HL-60/S4 (cell line): Measurements from ENCODE around the gene MAJIN.
"Not testable (repeated sequence)": the region's sequence is repeated elsewhere in the genome, so short reads cannot be mapped to it uniquely, and the experiment has no call there.

Source experiments
- in situ Hi-C: fragments of 300-500 bp; cut with MboI; formaldehyde crosslinking; loops from 2 replicates; pipeline ENCODE4 v1.14.3; 2022; ENCODE audit warnings: low sequenced_read_pairs

Gene MAJIN

GRCh38 chr11:64971421-64972233 lies at the start of gene MAJIN:
MAJIN (minus strand) TSS chr11:64972108; CDS start chr11:64959405, 12,703 bp downstream.
- in situ Hi-C loops: no loop called here

- in situ Hi-C loops: no loop called here
Observed at GRCh38 chr11:65021509-65021908, 49.6 kb upstream of the MAJIN start.

- in situ Hi-C loops: no loop called here
Observed at GRCh38 chr11:65021003-65021402, 49.1 kb upstream of the MAJIN start.

GRCh38 chr11:65019824-65020223 lies 47.9 kb upstream of the MAJIN start:
- in situ Hi-C loops: no loop called here

GRCh38 chr11:65017937-65018336 lies 46.0 kb upstream of the MAJIN start:
- in situ Hi-C loops: no loop called here

DNA sequence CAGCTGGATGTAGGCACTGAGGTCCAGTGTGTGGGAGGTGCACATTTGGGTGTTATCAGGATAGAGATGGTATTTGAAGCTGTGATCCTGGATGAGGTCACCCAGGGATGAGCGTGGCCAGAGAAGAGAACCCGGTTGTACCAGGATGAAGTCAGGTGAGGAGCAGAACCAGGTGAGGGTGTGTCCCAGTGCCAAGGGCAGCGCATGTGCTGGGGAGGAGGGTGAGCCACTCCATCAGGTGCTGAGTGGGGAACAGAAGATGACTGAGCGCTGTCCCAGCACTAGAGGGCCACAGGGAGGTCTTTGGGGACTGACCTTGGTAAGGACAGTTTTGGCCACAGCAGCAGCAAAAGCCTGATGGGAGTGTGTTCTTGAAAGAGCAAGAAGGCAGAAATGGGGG lies 44.8 kb upstream of the MAJIN start:
- in situ Hi-C loops: no loop called here

- in situ Hi-C loops: no loop called here
Observed at GRCh38 chr11:65014726-65015227, 42.9 kb upstream of the MAJIN start.

DNA sequence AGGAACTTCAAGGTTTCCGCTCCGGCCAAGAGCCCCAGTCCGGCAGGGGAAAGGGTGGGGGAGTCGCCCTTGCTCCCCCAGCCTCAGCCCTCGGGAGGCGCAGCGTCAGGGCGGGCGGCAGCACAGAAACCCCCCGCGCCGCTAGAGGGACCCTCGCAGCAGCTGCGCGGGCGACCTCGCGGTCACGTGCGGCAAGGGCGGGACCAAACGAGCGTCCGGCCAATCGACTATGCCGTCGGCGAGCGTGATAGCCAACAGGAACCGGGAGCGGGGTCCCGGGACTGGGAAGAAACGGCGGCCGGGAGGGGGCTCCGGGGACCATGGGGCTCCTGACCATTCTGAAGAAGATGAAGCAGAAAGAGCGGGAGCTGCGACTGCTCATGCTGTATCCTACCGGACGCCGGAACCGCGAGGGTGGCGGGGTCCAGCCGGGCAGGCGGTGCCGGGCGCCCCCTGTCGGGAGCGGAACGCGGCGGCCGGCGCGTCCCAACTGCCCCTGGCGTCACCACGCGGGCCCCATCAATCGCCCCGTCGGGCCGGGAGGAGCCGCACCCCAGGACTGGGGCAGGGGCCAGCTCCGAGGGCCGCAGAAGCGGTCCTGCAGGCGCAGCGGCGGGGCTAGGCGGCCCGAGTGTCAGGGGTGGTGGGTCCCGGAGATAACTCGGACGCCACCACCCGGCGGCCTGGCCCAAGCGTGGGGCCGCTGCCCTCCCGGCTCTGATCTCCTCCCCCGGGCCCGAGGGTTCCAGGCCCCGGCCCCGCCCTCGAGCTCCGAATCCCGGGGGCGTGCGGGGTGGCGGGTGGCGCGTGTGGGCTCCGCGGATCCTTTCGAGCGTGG lies 42.2 kb upstream of the MAJIN start, which contains the start of gene ARL2:
TSS of gene ARL2 (plus strand) at position 273 of the 838 bp plus-strand sequence. CDS start at position 321, 48 bp downstream.
- in situ Hi-C loops: no loop called here

GRCh38 chr11:65013130-65013887 lies 41.4 kb upstream of the MAJIN start:
- in situ Hi-C loops: no loop called here

- in situ Hi-C loops: no loop called here
Observed at GRCh38 chr11:65008873-65009272, 37.0 kb upstream of the MAJIN start.

GRCh38 chr11:65008016-65008415 lies 36.1 kb upstream of the MAJIN start:
- in situ Hi-C loops: no loop called here

GRCh38 chr11:65003968-65004367 lies 32.1 kb upstream of the MAJIN start:
- in situ Hi-C loops: not testable (repeated sequence)

- in situ Hi-C loops: no loop called here
Observed at GRCh38 chr11:65003282-65003681, 31.4 kb upstream of the MAJIN start.

DNA sequence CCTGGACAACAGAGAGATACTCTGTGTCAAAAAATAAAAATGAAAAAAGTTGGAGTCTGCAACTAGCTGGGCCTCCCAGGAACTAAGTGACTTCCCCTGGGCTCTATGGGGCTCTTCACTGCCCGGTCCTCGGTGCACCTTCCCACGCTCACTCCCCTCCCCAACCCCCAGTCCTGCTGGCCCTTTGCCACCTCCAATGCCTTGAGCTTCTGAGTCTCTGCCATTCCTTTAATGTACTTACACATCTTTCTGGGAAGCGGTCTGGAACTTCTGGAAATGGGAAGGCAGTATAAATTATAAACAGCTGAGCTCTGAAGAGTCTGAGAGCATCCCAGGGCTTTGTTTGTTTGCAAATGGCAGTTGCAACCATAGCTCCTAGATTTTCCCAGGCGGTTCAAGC lies 30.8 kb upstream of the MAJIN start:
- in situ Hi-C loops: no loop called here

DNA sequence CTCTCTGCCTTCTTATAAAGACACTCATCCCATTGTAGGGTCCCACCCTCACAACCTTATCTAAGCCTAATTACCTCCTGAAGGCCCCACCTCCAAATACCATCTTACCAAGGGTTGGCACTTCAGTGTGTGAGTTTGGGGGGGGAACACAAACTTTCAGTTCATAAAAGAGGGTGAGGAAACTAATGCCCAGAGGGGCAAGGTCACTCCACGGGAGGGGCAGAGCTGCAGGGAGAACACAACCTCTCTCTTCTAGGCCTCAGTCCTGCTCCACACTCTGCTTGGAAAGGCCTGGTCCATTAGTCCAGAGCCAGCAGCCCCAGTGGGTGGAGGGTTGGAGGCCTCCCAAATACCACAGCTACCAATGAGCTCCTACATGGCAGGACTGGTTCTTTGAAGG lies 27.6 kb upstream of the MAJIN start:
- in situ Hi-C loops: no loop called here

- in situ Hi-C loops: no loop called here
Observed at GRCh38 chr11:64998690-64999431, 27.0 kb upstream of the MAJIN start.

GRCh38 chr11:64998141-64998540 lies 26.2 kb upstream of the MAJIN start:
- in situ Hi-C loops: no loop called here

DNA sequence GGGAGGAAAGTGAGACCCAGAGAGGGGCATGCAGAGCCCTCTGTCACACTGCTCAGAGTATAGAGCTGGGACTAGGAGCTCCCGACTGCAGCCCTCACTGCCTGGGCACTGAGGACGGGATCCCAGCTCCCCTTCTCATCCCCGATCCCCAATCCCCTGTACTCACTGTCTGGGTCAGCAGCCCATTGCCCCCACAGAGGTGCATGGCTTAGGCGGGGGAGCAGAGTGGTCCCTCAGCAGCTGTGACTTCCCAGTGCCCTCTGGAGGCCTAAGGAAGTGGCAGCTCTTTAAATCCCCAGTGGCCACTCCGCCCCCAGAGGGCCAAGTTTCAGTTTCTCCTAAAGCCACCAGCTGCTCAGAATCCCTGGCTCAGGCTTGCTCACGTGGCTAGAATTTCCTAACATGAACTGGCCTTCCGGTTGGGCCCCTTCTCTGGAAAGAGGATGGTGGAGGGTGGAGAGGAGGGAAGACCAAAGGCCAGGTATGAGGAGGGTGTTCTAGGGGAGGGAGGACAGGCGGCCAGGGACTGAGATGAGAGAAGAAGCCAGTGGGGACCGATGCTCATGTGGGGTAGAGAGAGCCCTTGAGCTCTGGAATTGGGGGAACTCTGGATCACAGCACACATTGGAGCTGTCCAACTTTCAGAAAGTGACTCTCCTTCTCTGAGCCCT lies 24.9 kb upstream of the MAJIN start, which contains the start of gene BATF2:
TSS of gene BATF2 (minus strand) at position 262 of the 671 bp plus-strand sequence. CDS start at position 205, 57 bp downstream.
- in situ Hi-C loops: no loop called here

- in situ Hi-C loops: no loop called here
Observed at GRCh38 chr11:64996327-64996709, 24.4 kb upstream of the MAJIN start.

GRCh38 chr11:64994318-64994717 lies 22.4 kb upstream of the MAJIN start:
- in situ Hi-C loops: no loop called here
